Measurements from ENCODE around the gene CTSZ.

CTSZ gene

GRCh38 chr20:59040667-59041066 is 33.6 kb upstream of the CTSZ start:
- in situ Hi-C loops (cut with HindIII; ENCODE audit: low pct_unique_long_range_greater_than_20kb, low sequenced_read_pairs): no loop called here
- TF ChIP-seq JUND (IDR thresholded peaks at IDR 0.05; ENCODE audit: low read depth): no peak
- DNase-seq (ENCODE audit: low read depth in 1 of 2, low spot score in 1 of 2): no peak

- in situ Hi-C loops (cut with HindIII; ENCODE audit: low pct_unique_long_range_greater_than_20kb, low sequenced_read_pairs): no loop called here
- no peak for TF ChIP-seq JUND (IDR thresholded peaks at IDR 0.05; ENCODE audit: low read depth)
- DNase-seq (ENCODE audit: low read depth in 1 of 2, low spot score in 1 of 2): no peak
Observed at GRCh38 chr20:59039233-59039632, 32.2 kb upstream of the CTSZ start.

GRCh38 chr20:59037386-59037785 is 30.3 kb upstream of the CTSZ start:
- no peak for DNase-seq (ENCODE audit: low read depth in 1 of 2, low spot score in 1 of 2)
- in situ Hi-C loops (cut with HindIII; ENCODE audit: low pct_unique_long_range_greater_than_20kb, low sequenced_read_pairs): no loop called here
- no peak for TF ChIP-seq JUND (IDR thresholded peaks at IDR 0.05; ENCODE audit: low read depth)

DNA sequence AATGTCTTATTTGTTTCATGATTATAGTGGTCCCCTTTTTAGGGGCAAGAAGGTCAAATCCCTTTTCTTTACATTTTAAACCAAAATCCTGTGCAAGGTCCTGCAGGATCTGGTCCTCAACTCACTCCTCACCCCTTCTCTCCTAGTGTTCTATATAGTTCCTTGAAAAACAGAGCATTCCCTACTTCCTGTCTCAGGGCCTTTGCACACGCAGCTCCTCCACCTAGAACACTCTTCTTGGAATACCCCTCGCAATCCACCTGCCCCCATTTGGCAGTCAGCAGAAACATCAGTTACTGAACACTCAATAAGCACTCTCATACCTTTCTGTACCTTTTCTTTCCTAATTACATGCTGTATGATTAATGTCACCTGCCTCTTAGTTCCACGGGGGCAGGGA is 28.3 kb upstream of the CTSZ start:
- in situ Hi-C loops (cut with HindIII; ENCODE audit: low pct_unique_long_range_greater_than_20kb, low sequenced_read_pairs): no loop called here
- TF ChIP-seq JUND (IDR thresholded peaks at IDR 0.05; ENCODE audit: low read depth): no peak
- no peak for DNase-seq (ENCODE audit: low read depth in 1 of 2, low spot score in 1 of 2)

GRCh38 chr20:59033616-59034165 is 26.6 kb upstream of the CTSZ start:
- no peak for TF ChIP-seq JUND (IDR thresholded peaks at IDR 0.05; ENCODE audit: low read depth)
- no peak for DNase-seq (ENCODE audit: low read depth in 1 of 2, low spot score in 1 of 2)
- in situ Hi-C loops (cut with HindIII; ENCODE audit: low pct_unique_long_range_greater_than_20kb, low sequenced_read_pairs): no loop called here

DNA sequence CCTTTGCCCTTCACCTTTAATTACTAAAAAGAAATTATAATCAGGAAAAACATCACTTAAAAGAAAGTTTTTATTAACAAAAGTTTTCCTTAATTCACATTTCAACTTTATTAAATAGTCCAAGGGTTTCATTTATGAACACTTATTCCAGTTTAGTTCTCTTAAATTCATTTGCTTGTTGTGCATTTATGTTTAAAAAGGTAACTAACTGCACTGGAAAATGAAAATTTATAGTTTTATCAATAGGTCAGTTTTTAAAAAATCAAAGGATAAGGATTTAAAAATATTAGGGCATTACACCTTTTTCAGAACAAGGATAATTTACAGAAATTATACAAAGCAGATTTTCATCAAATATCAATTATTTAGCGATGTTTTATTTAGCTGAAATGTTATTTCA is 26.0 kb upstream of the CTSZ start:
- DNase-seq (ENCODE audit: low read depth in 1 of 2, low spot score in 1 of 2): no peak
- in situ Hi-C loops (cut with HindIII; ENCODE audit: low pct_unique_long_range_greater_than_20kb, low sequenced_read_pairs): no loop called here
- no peak for TF ChIP-seq JUND (IDR thresholded peaks at IDR 0.05; ENCODE audit: low read depth)

DNA sequence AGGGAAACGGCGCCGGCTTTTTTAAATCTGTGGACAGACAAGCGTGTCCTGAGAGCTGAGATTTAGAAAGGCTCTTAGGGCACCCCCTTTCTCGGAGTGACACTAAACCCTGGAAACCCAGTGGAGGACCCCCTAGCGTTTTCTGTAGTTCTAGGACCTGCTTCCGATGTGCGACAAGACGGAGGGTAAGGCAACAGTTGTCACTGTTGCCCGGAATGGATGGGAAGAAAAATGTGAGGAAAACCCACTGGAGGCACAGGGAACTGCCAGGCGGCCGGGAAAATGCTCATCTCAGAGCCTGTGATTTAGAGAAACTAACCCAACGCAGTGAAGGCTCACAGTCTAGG is 25.6 kb upstream of the CTSZ start:
- no peak for DNase-seq (ENCODE audit: low read depth in 1 of 2, low spot score in 1 of 2)
- in situ Hi-C loops (cut with HindIII; ENCODE audit: low pct_unique_long_range_greater_than_20kb, low sequenced_read_pairs): no loop called here
- no peak for TF ChIP-seq JUND (IDR thresholded peaks at IDR 0.05; ENCODE audit: low read depth)

- DNase-seq (ENCODE audit: low read depth in 1 of 2, low spot score in 1 of 2): peak; percentile 90 to 97
- in situ Hi-C loops (cut with HindIII; ENCODE audit: low pct_unique_long_range_greater_than_20kb, low sequenced_read_pairs): no loop called here
- TF ChIP-seq JUND (IDR thresholded peaks at IDR 0.05; ENCODE audit: low read depth): no peak
Observed at GRCh38 chr20:59032023-59032712, 25.1 kb upstream of the CTSZ start, which contains the start of gene ATP5F1E. ATP5F1E (minus strand) TSS chr20:59032335; CDS start chr20:59032251, 84 bp downstream.

DNA sequence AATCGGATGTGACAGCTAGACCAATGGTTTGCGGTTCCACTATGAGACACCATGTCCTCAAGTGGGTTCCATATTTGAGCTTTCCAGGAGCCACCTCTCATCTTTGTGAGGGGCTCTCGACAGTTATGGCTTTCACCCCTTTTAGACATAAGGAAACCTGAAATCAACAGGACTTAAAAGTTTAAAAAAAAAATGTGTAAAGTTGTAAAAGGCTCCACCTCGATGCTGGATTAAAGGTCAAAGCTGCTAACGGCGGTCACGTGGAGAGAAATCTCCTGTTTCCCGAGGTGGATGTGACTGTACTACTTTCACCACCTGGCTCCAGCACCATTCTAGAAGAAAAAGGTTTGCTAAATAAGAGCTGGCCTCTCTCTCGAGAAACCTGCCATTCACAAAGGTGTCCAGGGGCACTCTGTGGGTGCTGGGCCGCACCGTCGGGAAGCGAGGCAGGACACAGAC is 24.5 kb upstream of the CTSZ start:
- TF ChIP-seq JUND (IDR thresholded peaks at IDR 0.05; ENCODE audit: low read depth): no peak
- in situ Hi-C loops (cut with HindIII; ENCODE audit: low pct_unique_long_range_greater_than_20kb, low sequenced_read_pairs): no loop called here
- no peak for DNase-seq (ENCODE audit: low read depth in 1 of 2, low spot score in 1 of 2)

DNA sequence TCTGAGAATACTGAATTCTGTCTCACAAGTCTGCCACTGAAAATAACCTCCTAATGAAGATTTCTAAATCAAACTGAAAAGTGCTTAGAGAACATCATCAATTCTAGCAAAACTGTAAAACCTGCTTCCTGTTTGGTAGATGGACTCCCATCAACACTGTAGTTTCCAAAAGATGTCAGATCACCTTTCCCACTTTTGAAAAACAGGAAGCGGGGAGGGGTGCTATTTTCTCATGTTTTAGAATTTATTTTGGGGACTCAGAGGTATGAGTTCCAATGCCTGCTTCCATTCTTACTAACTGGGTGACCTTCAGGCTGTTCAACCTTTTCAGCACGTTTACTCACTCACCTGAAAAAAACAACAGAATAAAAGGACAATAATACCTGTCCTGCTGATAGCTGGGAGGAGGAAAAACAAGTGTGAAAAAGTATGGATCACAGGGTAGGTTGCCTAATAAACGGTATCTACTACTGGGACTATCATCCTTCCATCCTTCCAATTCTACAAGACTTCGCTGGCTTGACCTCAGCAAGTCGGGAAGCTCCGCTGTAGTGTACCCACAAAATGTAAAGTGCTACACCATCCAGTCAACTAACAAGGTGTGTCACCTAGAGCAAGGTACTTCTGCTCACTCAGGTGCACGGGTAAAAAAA is 24.0 kb upstream of the CTSZ start:
- TF ChIP-seq JUND (IDR thresholded peaks at IDR 0.05; ENCODE audit: low read depth): no peak
- in situ Hi-C loops (cut with HindIII; ENCODE audit: low pct_unique_long_range_greater_than_20kb, low sequenced_read_pairs): no loop called here
- DNase-seq (ENCODE audit: low read depth in 1 of 2, low spot score in 1 of 2): no peak

DNA sequence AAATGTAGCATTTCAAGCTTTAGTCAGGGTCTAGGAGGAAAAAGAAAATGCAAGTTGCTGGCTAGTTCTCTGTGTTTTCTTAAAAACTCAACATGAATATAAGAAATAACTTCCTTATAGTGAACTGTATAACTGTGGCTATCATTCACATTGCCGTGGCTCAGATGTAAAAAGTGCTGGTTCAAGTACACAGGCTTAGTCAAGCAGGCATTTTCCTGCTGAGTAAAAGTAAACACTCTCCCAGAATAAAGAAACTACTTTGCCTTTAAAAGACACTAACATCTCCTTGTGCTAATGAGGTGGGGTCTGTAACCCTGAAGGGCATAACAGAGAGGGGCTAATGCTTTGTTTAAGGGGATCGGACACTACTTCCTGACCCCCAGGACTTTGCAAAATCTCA is 21.8 kb upstream of the CTSZ start:
- no peak for DNase-seq (ENCODE audit: low read depth in 1 of 2, low spot score in 1 of 2)
- TF ChIP-seq JUND (IDR thresholded peaks at IDR 0.05; ENCODE audit: low read depth): no peak
- in situ Hi-C loops (cut with HindIII; ENCODE audit: low pct_unique_long_range_greater_than_20kb, low sequenced_read_pairs): no loop called here

- in situ Hi-C loops (cut with HindIII; ENCODE audit: low pct_unique_long_range_greater_than_20kb, low sequenced_read_pairs): no loop called here
- TF ChIP-seq JUND (IDR thresholded peaks at IDR 0.05; ENCODE audit: low read depth): no peak
- DNase-seq (ENCODE audit: low read depth in 1 of 2, low spot score in 1 of 2): no peak
Observed at GRCh38 chr20:59027741-59028320, 20.8 kb upstream of the CTSZ start.

All from T47D (cell line).